H1 (cell line): ENCODE results near the gene ATP5MC2. TPM values are rescaled to one million over a fixed set of nuclear protein-coding genes. Genes with fewer than 3 reads are reported as not detected.

Source experiments
- CTCF ChIA-PET: fragments of 300-600 bp; sonication (Branson Sonifier 250); formaldehyde crosslinking; loops from one replicate; lab custom pipeline; 2021; ENCODE audit not compliant: partially characterized antibody; lab: Charles Lee
- POLR2A ChIA-PET: fragments of 300-600 bp; sonication (Branson Sonifier 250); formaldehyde crosslinking; loops from one replicate; lab custom pipeline; 2021; ENCODE audit warnings: inconsistent platforms; ENCODE audit not compliant: partially characterized antibody; lab: Charles Lee
- DNase-seq, 2 experiments: peaks; one replicate each; pipeline versions ENCODE4 v3.0.0 to v3.0.0-alpha.2; 2010 to 2022; ENCODE audit warnings: low spot score in 2 of 2, low read depth in 1 of 2, mixed read lengths in 1 of 2
- FAIRE-seq: peaks from 2 replicates; lab custom pipeline; 2011; peaks lifted over from hg19 to GRCh38; lab: Jason Lieb, UNC
- H2AFZ ChIP-seq: 2 replicates; pipeline ENCODE4 v1.8.1; 2012; ENCODE audit warnings: low read length, inconsistent platforms
- H2AK5ac ChIP-seq: 2 replicates; pipeline ENCODE4 v1.6.1; 2013; ENCODE audit warnings: low read depth, low read length
- H2BK120ac ChIP-seq: replicated peaks from 2 replicates; pipeline ENCODE3; 2013; ENCODE audit warnings: low read depth, low read length, inconsistent platforms
- H2BK12ac ChIP-seq: 2 replicates; pipeline ENCODE4 v1.6.1; 2013; ENCODE audit warnings: low read depth, low read length
- H2BK15ac ChIP-seq: 2 replicates; pipeline ENCODE4 v1.6.1; 2013; ENCODE audit warnings: low read length
- H2BK20ac ChIP-seq: 2 replicates; pipeline ENCODE4 v1.6.1; 2013; ENCODE audit warnings: low read length
- H2BK5ac ChIP-seq: 2 replicates; pipeline ENCODE4 v1.6.1; 2013; ENCODE audit warnings: low read depth, low read length
- H3K14ac ChIP-seq: 2 replicates; pipeline ENCODE4 v1.6.1; 2013; ENCODE audit warnings: inconsistent platforms; ENCODE audit not compliant: insufficient read length
- H3K18ac ChIP-seq: 2 replicates; pipeline ENCODE4 v1.6.1; 2013; ENCODE audit warnings: low read length; ENCODE audit errors: extremely low read depth
- H3K23ac ChIP-seq: 2 replicates; pipeline ENCODE4 v1.6.1; 2013; ENCODE audit warnings: inconsistent platforms; ENCODE audit not compliant: insufficient read length
- H3K23me2 ChIP-seq: 2 replicates; pipeline ENCODE4 v1.6.1; 2013; ENCODE audit warnings: low read depth, low read length
- H3K27ac ChIP-seq: 2 replicates; pipeline ENCODE4 v1.6.1; 2011; ENCODE audit warnings: low read depth, low read length, inconsistent platforms
- H3K27me3 ChIP-seq, 4 experiments: replicated peaks in 1 of 4; 1 replicate in 1 of 4; 2 replicates in 3 of 4; pipeline versions ENCODE4 v1.6.1 to v1.8.1; 2011 to 2013; ENCODE audit warnings: low read length in 3 of 4, mild to moderate bottlenecking in 3 of 4, inconsistent platforms in 2 of 4, mixed read lengths in 2 of 4, moderate library complexity in 1 of 4; ENCODE audit not compliant: control insufficient read depth in 3 of 4, insufficient read depth in 3 of 4; ENCODE audit errors: extremely low read depth in 1 of 4
- H3K36me3 ChIP-seq, 4 experiments: 2 replicates each; pipeline versions ENCODE4 v1.6.1 to v1.8.1; 2011 to 2013; ENCODE audit warnings: mild to moderate bottlenecking in 4 of 4, low read length in 3 of 4, moderate library complexity in 2 of 4, control low read depth in 1 of 4, inconsistent platforms in 1 of 4; ENCODE audit not compliant: insufficient read depth in 4 of 4, control insufficient read depth in 2 of 4
- H3K4ac ChIP-seq: replicated peaks from 2 replicates; pipeline ENCODE3; 2013; ENCODE audit warnings: low read length, low read depth, mixed read lengths, inconsistent platforms; ENCODE audit not compliant: insufficient read length
- H3K4me1 ChIP-seq, 4 experiments: replicated peaks in 1 of 4; 1 replicate in 1 of 4; 2 replicates in 3 of 4; pipeline versions ENCODE4 v1.6.1 to v1.8.1; 2011 to 2013; ENCODE audit warnings: low read length in 3 of 4, inconsistent platforms in 2 of 4, mixed read lengths in 1 of 4; ENCODE audit not compliant: insufficient read depth in 4 of 4, control insufficient read depth in 3 of 4
- H3K4me2 ChIP-seq, 2 experiments: 2 replicates each; pipeline versions ENCODE4 v1.6.1 to v1.8.1; 2011 to 2013; ENCODE audit warnings: low read depth in 2 of 2, low read length in 2 of 2, control low read depth in 1 of 2, inconsistent platforms in 1 of 2, mild to moderate bottlenecking in 1 of 2; ENCODE audit not compliant: insufficient read depth in 1 of 2
- H3K4me3 ChIP-seq, 4 experiments: fragments of 200-600, 300-600 bp in 1 of 4; sonication (generic), shearing (Covaris generic), sonication (Bioruptor Twin) in 1 of 4; 2 replicates each; pipeline versions ENCODE4 v1.5.1 to v1.8.1; 2011 to 2016; ENCODE audit warnings: low read length in 4 of 4, low read depth in 3 of 4, control low read depth in 2 of 4, inconsistent platforms in 2 of 4, mild to moderate bottlenecking in 2 of 4, mixed read lengths in 1 of 4, moderate library complexity in 1 of 4; ENCODE audit not compliant: insufficient read depth in 2 of 4; ENCODE audit errors: extremely low read depth in 1 of 4
- H3K56ac ChIP-seq: replicated peaks from 2 replicates; pipeline ENCODE3; 2013; ENCODE audit warnings: low read depth, mild to moderate bottlenecking, mixed read lengths, low read length, inconsistent platforms; ENCODE audit not compliant: insufficient read length
- H3K79me1 ChIP-seq: 2 replicates; pipeline ENCODE4 v1.6.1; 2013; ENCODE audit warnings: low read depth, low read length, control low read depth
- H3K79me2 ChIP-seq, 2 experiments: 2 replicates each; pipeline versions ENCODE4 v1.6.1 to v1.8.1; 2012 to 2013; ENCODE audit warnings: low read length in 2 of 2, mild to moderate bottlenecking in 2 of 2, inconsistent platforms in 1 of 2; ENCODE audit not compliant: insufficient read depth in 2 of 2, control insufficient read depth in 1 of 2
- H3K9ac ChIP-seq, 4 experiments: replicated peaks in 1 of 4; 1 replicate in 1 of 4; 2 replicates in 3 of 4; pipeline versions ENCODE4 v1.6.1 to v1.8.1; 2011 to 2013; ENCODE audit warnings: low read depth in 3 of 4, low read length in 3 of 4, control low read depth in 2 of 4, mild to moderate bottlenecking in 2 of 4, moderate library complexity in 2 of 4, inconsistent platforms in 1 of 4; ENCODE audit errors: extremely low read depth in 1 of 4
- H3K9me3 ChIP-seq, 2 experiments: 2 replicates each; pipeline versions ENCODE4 v1.6.1 to v1.8.1; 2012 to 2013; ENCODE audit warnings: mild to moderate bottlenecking in 2 of 2, moderate library complexity in 2 of 2, control low read depth in 1 of 2, inconsistent platforms in 1 of 2, low read depth in 1 of 2, low read length in 1 of 2, mixed read lengths in 1 of 2; ENCODE audit not compliant: insufficient read depth in 2 of 2
- H4K20me1 ChIP-seq, 2 experiments: replicated peaks in 1 of 2; 2 replicates each; pipeline versions ENCODE3 to v1.8.1; 2011 to 2013; ENCODE audit warnings: inconsistent platforms in 2 of 2, low read length in 2 of 2, mild to moderate bottlenecking in 1 of 2; ENCODE audit not compliant: insufficient read depth in 2 of 2, control insufficient read depth in 1 of 2
- H4K5ac ChIP-seq: 2 replicates; pipeline ENCODE4 v1.6.1; 2013; ENCODE audit warnings: low read length, low read depth, mixed read lengths, inconsistent platforms; ENCODE audit not compliant: insufficient read length
- H4K8ac ChIP-seq: 2 replicates; pipeline ENCODE4 v1.8.0; 2013; ENCODE audit warnings: mild to moderate bottlenecking, moderate library complexity, low read length, inconsistent platforms; ENCODE audit not compliant: insufficient read depth; ENCODE audit errors: extremely low read depth
- H4K91ac ChIP-seq: replicated peaks from 2 replicates; pipeline ENCODE3; 2013; ENCODE audit warnings: low read length, mixed read lengths, inconsistent platforms; ENCODE audit not compliant: insufficient read length
- BACH1 ChIP-seq: IDR thresholded peaks from 2 replicates; pipeline ENCODE4 v1.6.1; 2012; ENCODE audit warnings: low read length, improper control_type of control experiment
- BRCA1 ChIP-seq: IDR thresholded peaks from 2 replicates; pipeline ENCODE4 v1.6.1; 2012; ENCODE audit warnings: low read depth, low read length, improper control_type of control experiment
- CTBP2 ChIP-seq: IDR thresholded peaks from 2 replicates; pipeline ENCODE4 v1.7.0; 2011; ENCODE audit warnings: borderline replicate concordance, mild to moderate bottlenecking, moderate library complexity, mixed read lengths, low read length; ENCODE audit not compliant: insufficient read depth, insufficient read length
- MAFK ChIP-seq: IDR thresholded peaks from 2 replicates; pipeline ENCODE4 v1.6.1; 2012; ENCODE audit warnings: low read depth, mild to moderate bottlenecking, improper control_type of control experiment, low read length
- POLR2A ChIP-seq, 2 experiments: IDR thresholded peaks; 1 replicate in 1 of 2; 2 replicates in 1 of 2; pipeline ENCODE4 v1.6.1; 2011; ENCODE audit warnings: low read depth in 2 of 2, low read length in 2 of 2, mild to moderate bottlenecking in 2 of 2; ENCODE audit errors: control extremely low read depth in 1 of 2
- SIN3A ChIP-seq, 2 experiments: IDR thresholded peaks in 1 of 2; conservative IDR thresholded peaks in 1 of 2; 2 replicates each; pipeline ENCODE4 v1.6.1; 2011 to 2012; ENCODE audit warnings: low read length in 2 of 2, improper control_type of control experiment in 1 of 2, low read depth in 1 of 2, mild to moderate bottlenecking in 1 of 2
- SIRT6 ChIP-seq: IDR thresholded peaks from one replicate; pipeline ENCODE4 v1.7.1; 2012; ENCODE audit warnings: low read length, inconsistent platforms
- SP1 ChIP-seq: IDR thresholded peaks from 2 replicates; pipeline ENCODE4 v1.6.1; 2011; ENCODE audit warnings: low read depth, low read length
- SRF ChIP-seq: IDR thresholded peaks from 2 replicates; pipeline ENCODE4 v1.6.1; 2011; ENCODE audit warnings: mild to moderate bottlenecking, low read depth, low read length, moderate library complexity
- TBP ChIP-seq: IDR thresholded peaks from 2 replicates; pipeline ENCODE4 v1.6.1; 2011; ENCODE audit warnings: low read depth, low read length, improper control_type of control experiment
- TCF12 ChIP-seq: IDR thresholded peaks from 2 replicates; pipeline ENCODE4 v1.6.1; 2011; ENCODE audit warnings: low read depth, mild to moderate bottlenecking, low read length
- YY1 ChIP-seq: IDR thresholded peaks from 2 replicates; pipeline ENCODE4 v1.6.1; 2011; ENCODE audit warnings: low read depth, mild to moderate bottlenecking, low read length
- WGBS, 2 experiments: shearing (Covaris generic) in 1 of 2; methylation state at CpG; one replicate each; pipeline versions ENCODE4 v1.1.6 to v1.1.7; 2013 to 2015; ENCODE audit warnings: low lambda C conversion rate in 2 of 2, mixed read lengths in 2 of 2, inconsistent platforms in 1 of 2, low coverage in 1 of 2, missing lambda C conversion rate in 1 of 2; ENCODE audit not compliant: insufficient replicate concordance in 2 of 2, insufficient coverage in 1 of 2, insufficient read length in 1 of 2; ENCODE audit errors: extremely low coverage in 1 of 2, missing lambda C conversion rate in 1 of 2; 5-methylcytosine and 5-hydroxymethylcytosine counted together
- polyA plus RNA-seq, 7 experiments: library from polyadenylated mRNA; depleted of rRNA in 3 of 7; stranded (reverse) in 5 of 7; unstranded in 2 of 7; fragments of >200 nt in 5 of 7; fragments of 200-250 nt in 2 of 7; gene quantifications; 1 replicate in 5 of 7; 2 replicates in 1 of 7; 4 replicates in 1 of 7; pipeline versions ENCODE4 v1.2.1 to v1.2.3, GENCODE V29; 2011 to 2013; ENCODE audit warnings: missing spikeins in 2 of 7, mixed read lengths in 2 of 7
- total RNA-seq: library from RNA; stranded (reverse); fragmentation: NEBNext Ultra II Directional; extraction: Animal tissue kit (Norgen Biotek cat#: 25700); gene quantifications from 2 replicates; pipeline ENCODE4 v1.2.1, GENCODE V29; 2021
- TF ChIP-seq, protein P1 (sequence below): IDR thresholded peaks from 2 replicates; pipeline ENCODE4 v1.6.1; 2011; ENCODE audit warnings: low read length, improper control_type of control experiment

The ATP5MC2 gene
- total and polyA plus RNA-seq, 2 of the 8 experiments (the other 6 are each of a cell fraction or from before 2014, with no cell fraction given), result 408 to 952 TPM

DNA sequence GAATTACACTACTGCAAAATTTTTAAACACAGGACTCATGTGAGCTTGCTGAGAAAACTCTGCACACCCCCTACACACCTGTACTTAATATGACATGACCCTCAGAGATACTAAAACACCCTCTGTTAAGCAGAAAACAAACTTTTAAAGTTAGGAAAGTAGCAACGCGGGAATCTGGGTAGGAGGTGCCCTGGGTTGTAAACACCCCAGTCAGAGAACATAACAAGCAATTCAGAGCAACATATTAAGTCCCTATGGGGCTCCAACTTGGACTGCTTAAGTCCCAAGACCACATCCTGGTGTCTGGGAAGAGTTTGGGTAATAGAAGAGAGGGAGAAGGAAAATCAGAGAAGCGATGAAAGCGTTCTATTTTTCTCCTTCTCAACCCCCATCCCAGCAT lies 50.9 kb downstream of the ATP5MC2 start:
- POLR2A ChIA-PET, result interaction anchor here (0.6 to 10.4 kb wide), 7 partner anchors 9 to 103 kb away, joined by 3 to 53 read pairs (median 5); partner anchors contain the start of genes ATP5MC2 and CALCOCO1
- H3K4me2 ChIP-seq, result peak overlapping the region; percentile 67 to 97
- no peak overlapping the region for H3K4ac ChIP-seq
- no peak overlapping the region for H4K8ac ChIP-seq
- peaks cover 0 to 36% of the 10 kb centered on the region in 2 experiments; a peak in 2 of 4 replicates for H3K79me2 ChIP-seq
- no peak overlapping the region for H2BK20ac ChIP-seq
- no peak overlapping the region for H3K27ac ChIP-seq
- H3K23me2 ChIP-seq, result peaks cover 2% of the 10 kb centered on the region; the same call in 1 of the 2 replicates
- 91% methylated on average over 4 of the region's 4 CpGs; no CpG with 5 or more reads in 1 of the 2 experiments for WGBS, 2 experiments
- H3K9ac ChIP-seq, result peak overlapping the region in 1 of 4 experiments; percentile 19; a peak in 2 of 7 replicates
- no peak overlapping the region for H4K91ac ChIP-seq
- no peak for FAIRE-seq
- no peaks in the 10 kb centered on the region for H4K20me1 ChIP-seq
- no peak overlapping the region for H3K14ac ChIP-seq
- H3K4me1 ChIP-seq, result peaks cover 0 to 7% (median 3%) of the 10 kb centered on the region in 4 experiments; a peak in 4 of 7 replicates
- CTCF ChIA-PET, result interaction anchor here (1.0 to 1.4 kb wide), 2 partner anchors 13 to 50 kb away, joined by 4 read pairs; no protein-coding TSS in a partner anchor
- 0 out of 2 replicates have a peak overlapping the region, but pooled peaks have one; percentile 31 for H2BK12ac ChIP-seq
- peaks cover 3% of the 10 kb centered on the region; the same call in 1 of the 2 replicates for H3K79me1 ChIP-seq
- no peak overlapping the region for H2BK5ac ChIP-seq
- TF ChIP-seq BACH1 (no peak), BRCA1 (no peak), SIRT6 (no peak), YY1 (no peak), SP1 (no peak), MAFK (no peak), POLR2A (IDR thresholded peaks at IDR 0.05; ENCODE audit: control extremely low read depth in 1 of 2, low read depth in 2 of 2, low read length in 2 of 2) (no peak), SIN3A (conservative IDR thresholded peaks at IDR 0.05 in 1 of 2, IDR thresholded peaks at IDR 0.05 in 1 of 2; ENCODE audit: low read depth in 1 of 2, low read length in 2 of 2) (no peak), TCF12 (no peak), CTBP2 (no peak), TBP (no peak), SRF (no peak)
- TF ChIP-seq, protein P1, sequence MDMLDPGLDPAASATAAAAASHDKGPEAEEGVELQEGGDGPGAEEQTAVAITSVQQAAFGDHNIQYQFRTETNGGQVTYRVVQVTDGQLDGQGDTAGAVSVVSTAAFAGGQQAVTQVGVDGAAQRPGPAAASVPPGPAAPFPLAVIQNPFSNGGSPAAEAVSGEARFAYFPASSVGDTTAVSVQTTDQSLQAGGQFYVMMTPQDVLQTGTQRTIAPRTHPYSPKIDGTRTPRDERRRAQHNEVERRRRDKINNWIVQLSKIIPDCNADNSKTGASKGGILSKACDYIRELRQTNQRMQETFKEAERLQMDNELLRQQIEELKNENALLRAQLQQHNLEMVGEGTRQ, result no peak
- no peak overlapping the region for H3K23ac ChIP-seq
- no peak overlapping the region for H2AFZ ChIP-seq
- H3K9me3 ChIP-seq, result no peaks in the 10 kb centered on the region
- H3K18ac ChIP-seq, result no peak overlapping the region; the same call in 1 of the 2 replicates
- no peak overlapping the region for H4K5ac ChIP-seq
- no peaks in the 10 kb centered on the region for H3K36me3 ChIP-seq
- H3K27me3 ChIP-seq, result no peaks in the 10 kb centered on the region
- H3K56ac ChIP-seq, result no peak overlapping the region
- H2AK5ac ChIP-seq, result no peak overlapping the region; the same call in 1 of the 2 replicates
- H3K4me3 ChIP-seq, result peak overlapping the region; percentile 29 to 78 (median 48); a peak in 7 of 8 replicates
- H2BK15ac ChIP-seq, result 0 out of 2 replicates have a peak overlapping the region, but pooled peaks have one; percentile 72
- no peak overlapping the region for H2BK120ac ChIP-seq
- DNase-seq, result no peak
